Left lung (tissue), 10 donors: ENCODE measurements around the gene SLC17A7. TPM values are rescaled to one million over a fixed set of nuclear protein-coding genes. Genes with fewer than 3 reads are reported as not detected.

Source experiments
- ATAC-seq: fragments of 200-7000 bp; cut with Tn5 transposase; one replicate; pipeline ENCODE4 v1.9.1; 2020; ENCODE audit warnings: moderate library complexity
- DNase-seq, 4 donors: peaks; one replicate each; pipeline ENCODE4 v3.0.0-alpha.2; 2013 to 2020
- H3K27ac ChIP-seq, 2 donors: fragments of 200-600 bp; sonication (generic) in 1 of 2; one replicate each; pipeline versions ENCODE4 v1.5.0 to v1.8.0; 2020 to 2021
- H3K27me3 ChIP-seq, 2 donors: fragments of 200-600 bp; sonication (generic) in 1 of 2; one replicate each; pipeline versions ENCODE4 v1.5.0 to v1.8.0; 2020 to 2021
- H3K36me3 ChIP-seq, 2 donors: fragments of 200-600 bp; sonication (generic) in 1 of 2; one replicate each; pipeline versions ENCODE4 v1.5.0 to v1.8.0; 2020 to 2021
- H3K4me1 ChIP-seq, 2 donors: fragments of 200-600 bp; one replicate each; pipeline ENCODE4 v1.8.0; 2021
- H3K4me3 ChIP-seq, 2 donors: fragments of 200-600 bp; sonication (generic) in 1 of 2; one replicate each; pipeline versions ENCODE4 v1.5.0 to v1.8.0; 2020 to 2021; ENCODE audit warnings: mild to moderate bottlenecking in 1 of 2
- H3K9me3 ChIP-seq, 2 donors: fragments of 200-600 bp; sonication (generic) in 1 of 2; one replicate each; pipeline versions ENCODE4 v1.5.0 to v1.8.0; 2020 to 2021
- CTCF ChIP-seq, 2 donors: fragments of 200-600 bp; sonication (generic) in 1 of 2; IDR thresholded peaks; one replicate each; pipeline versions ENCODE4 v1.5.0 to v1.8.0; 2021; ENCODE audit warnings: antibody characterized with exemption in 2 of 2
- intact Hi-C, 2 donors: fragments of 100-400 bp; cut with DNase I; formaldehyde crosslinking; loops; one replicate each; pipeline versions ENCODE4 v1.11.2 to v1.14.2; 2022
- polyA plus RNA-seq, 6 donors: library from polyadenylated mRNA; unstranded; fragments of 120-200 nt; gene quantifications; one replicate each; pipeline ENCODE4 v1.2.1, GENCODE V29; 2013; ENCODE audit not compliant: insufficient read length in 6 of 6
- total RNA-seq, 2 donors: library from RNA; stranded (reverse); fragmentation: NEBNext Ultra II Directional; extraction: Animal tissue kit (Norgen Biotek cat#: 25700); gene quantifications; one replicate each; pipeline ENCODE4 v1.2.1, GENCODE V29; 2021
- donor health status: DM: no; HTN: yes; CAD: no.
- donor health status: DM: no; HTN: no; CAD: no.

The SLC17A7 gene
- total and polyA plus RNA-seq, 8 donors = 0.21 to 0.70 (median 0.33) TPM

- peaks cover 0 to 11% of the 10 kb centered on the region in 2 donors for H3K9me3 ChIP-seq
- no peaks in the 10 kb centered on the region for H3K36me3 ChIP-seq
- no peak for TF ChIP-seq CTCF (IDR thresholded peaks at IDR 0.05)
- ATAC-seq = no peak
- H3K4me1 ChIP-seq = no peaks in the 10 kb centered on the region
- H3K4me3 ChIP-seq = no peak overlapping the region
- no peak overlapping the region for H3K27ac ChIP-seq
- H3K27me3 ChIP-seq = peaks cover 0 to 4% of the 10 kb centered on the region in 2 donors
- intact Hi-C loops = no loop called here
- no peak for DNase-seq
These were observed 60.9 kb downstream of the SLC17A7 start for GRCh38 chr19:49380391-49380790.

Other genes starting within 250 kb of the SLC17A7 start
- gene SLC6A16, start 116.3 kb downstream of the SLC17A7 start, total RNA-seq = 1 to 10 TPM in 1 of 2 donors, under 1 TPM in 1; 0.52 to 1.0 TPM
- 1 to 10 TPM; 2.5 to 6.2 (median 4.3) TPM for gene SLC6A16, start 116.3 kb downstream of the SLC17A7 start, polyA plus RNA-seq
- 10 to 100 TPM; 59.0 to 83.2 TPM for gene CD37, start 106.1 kb downstream of the SLC17A7 start, total RNA-seq
- 10 to 100 TPM; 36.5 to 55.9 (median 52.4) TPM for gene CD37, start 106.1 kb downstream of the SLC17A7 start, polyA plus RNA-seq
- 10 to 100 TPM; 36.3 to 50.5 TPM for gene TEAD2, start 79.1 kb downstream of the SLC17A7 start, total RNA-seq
- gene TEAD2, start 79.1 kb downstream of the SLC17A7 start, polyA plus RNA-seq = 100 to 1,000 TPM; 108 to 136 (median 123) TPM
- gene DKKL1, start 77.7 kb downstream of the SLC17A7 start, total RNA-seq = 1 to 10 TPM in 1 of 2 donors, not detected in 1; 1.0 TPM
- gene DKKL1, start 77.7 kb downstream of the SLC17A7 start, polyA plus RNA-seq = 1 to 10 TPM; 3.4 to 5.5 (median 4.6) TPM
- 1 to 10 TPM in 1 of 2 donors, under 1 TPM in 1; 0.84 to 3.6 TPM for gene KASH5, start 53.3 kb downstream of the SLC17A7 start, total RNA-seq
- not detected for gene KASH5, start 53.3 kb downstream of the SLC17A7 start, polyA plus RNA-seq
- not detected for gene PTH2, start 18.1 kb downstream of the SLC17A7 start, total RNA-seq
- gene PTH2, start 18.1 kb downstream of the SLC17A7 start, polyA plus RNA-seq = not detected
- gene GFY, start 16.1 kb downstream of the SLC17A7 start, total RNA-seq = not detected
- gene GFY, start 16.1 kb downstream of the SLC17A7 start, polyA plus RNA-seq = not detected
- 10 to 100 TPM; 54.4 to 78.5 TPM for gene PIH1D1, start 10.3 kb upstream of the SLC17A7 start, total RNA-seq
- 10 to 100 TPM; 73.6 to 93.2 (median 79.6) TPM for gene PIH1D1, start 10.3 kb upstream of the SLC17A7 start, polyA plus RNA-seq
- gene ALDH16A1, start 11.7 kb upstream of the SLC17A7 start, total RNA-seq = 10 to 100 TPM; 29.3 to 54.2 TPM
- 10 to 100 TPM; 12.6 to 18.3 (median 16.5) TPM for gene ALDH16A1, start 11.7 kb upstream of the SLC17A7 start, polyA plus RNA-seq
- 10 to 100 TPM in 1 of 2 donors, 1 to 10 TPM in 1; 6.8 to 10.1 TPM for gene FLT3LG, start 32.7 kb upstream of the SLC17A7 start, total RNA-seq
- gene FLT3LG, start 32.7 kb upstream of the SLC17A7 start, polyA plus RNA-seq = 1 to 10 TPM; 6.7 to 9.7 (median 7.4) TPM
- 1,000 to 10,000 TPM; 1,924 to 2,053 TPM for gene RPL13A, start 46.1 kb upstream of the SLC17A7 start, total RNA-seq
- gene RPL13A, start 46.1 kb upstream of the SLC17A7 start, polyA plus RNA-seq = 1,000 to 10,000 TPM; 3,217 to 4,076 (median 3,655) TPM
- gene RPS11, start 54.9 kb upstream of the SLC17A7 start, total RNA-seq = 1,000 to 10,000 TPM; 1,463 to 1,657 TPM
- gene RPS11, start 54.9 kb upstream of the SLC17A7 start, polyA plus RNA-seq = 1,000 to 10,000 TPM; 3,128 to 3,903 (median 3,649) TPM
- gene FCGRT, start 71.1 kb upstream of the SLC17A7 start, total RNA-seq = 100 to 1,000 TPM; 283 to 288 TPM
- 100 to 1,000 TPM; 287 to 382 (median 307) TPM for gene FCGRT, start 71.1 kb upstream of the SLC17A7 start, polyA plus RNA-seq
- gene RCN3, start 86.5 kb upstream of the SLC17A7 start, total RNA-seq = 10 to 100 TPM; 55.4 to 65.3 TPM
- 10 to 100 TPM; 17.1 to 42.5 (median 22.4) TPM for gene RCN3, start 86.5 kb upstream of the SLC17A7 start, polyA plus RNA-seq
- gene NOSIP, start 139.0 kb upstream of the SLC17A7 start, total RNA-seq = 10 to 100 TPM; 40.8 to 45.0 TPM
- 10 to 100 TPM; 56.6 to 67.9 (median 63.6) TPM for gene NOSIP, start 139.0 kb upstream of the SLC17A7 start, polyA plus RNA-seq
- gene PRRG2, start 139.8 kb upstream of the SLC17A7 start, total RNA-seq = 10 to 100 TPM in 1 of 2 donors, 1 to 10 TPM in 1; 7.6 to 13.6 TPM
- gene PRRG2, start 139.8 kb upstream of the SLC17A7 start, polyA plus RNA-seq = 1 to 10 TPM; 3.8 to 6.8 (median 5.1) TPM
- 10 to 100 TPM; 26.1 to 26.7 TPM for gene PRR12, start 149.7 kb upstream of the SLC17A7 start, total RNA-seq
- gene PRR12, start 149.7 kb upstream of the SLC17A7 start, polyA plus RNA-seq = 10 to 100 TPM; 21.4 to 33.7 (median 27.0) TPM
- 100 to 1,000 TPM in 1 of 2 donors, 10 to 100 TPM in 1; 76.0 to 131 TPM for gene RRAS, start 198.6 kb upstream of the SLC17A7 start, total RNA-seq
- 10 to 100 TPM; 21.4 to 34.0 (median 27.7) TPM for gene RRAS, start 198.6 kb upstream of the SLC17A7 start, polyA plus RNA-seq
- gene SCAF1, start 200.7 kb upstream of the SLC17A7 start, total RNA-seq = 10 to 100 TPM; 61.5 to 63.8 TPM
- gene SCAF1, start 200.7 kb upstream of the SLC17A7 start, polyA plus RNA-seq = 10 to 100 TPM; 24.7 to 36.6 (median 33.1) TPM
- gene IRF3, start 224.3 kb upstream of the SLC17A7 start, total RNA-seq = 10 to 100 TPM; 81.2 to 93.6 TPM
- gene IRF3, start 224.3 kb upstream of the SLC17A7 start, polyA plus RNA-seq = 10 to 100 TPM; 60.2 to 79.1 (median 70.4) TPM
- 10 to 100 TPM; 20.6 to 22.2 TPM for gene BCL2L12, start 224.4 kb upstream of the SLC17A7 start, total RNA-seq
- 10 to 100 TPM; 21.4 to 30.1 (median 28.2) TPM for gene BCL2L12, start 224.4 kb upstream of the SLC17A7 start, polyA plus RNA-seq
- gene PRMT1, start 235.7 kb upstream of the SLC17A7 start, total RNA-seq = 100 to 1,000 TPM in 1 of 2 donors, 10 to 100 TPM in 1; 79.3 to 137 TPM
- 100 to 1,000 TPM; 208 to 258 (median 224) TPM for gene PRMT1, start 235.7 kb upstream of the SLC17A7 start, polyA plus RNA-seq
- 1 to 10 TPM in 1 of 2 donors, under 1 TPM in 1; 0.93 to 2.0 TPM for gene ADM5, start 248.1 kb upstream of the SLC17A7 start, total RNA-seq
- gene ADM5, start 248.1 kb upstream of the SLC17A7 start, polyA plus RNA-seq = 1 to 10 TPM; 1.2 to 2.6 (median 1.9) TPM
- 10 to 100 TPM in 1 of 2 donors, 1 to 10 TPM in 1; 6.2 to 11.3 TPM for gene CPT1C, start 249.6 kb upstream of the SLC17A7 start, total RNA-seq
- 10 to 100 TPM; 23.2 to 37.3 (median 29.3) TPM for gene CPT1C, start 249.6 kb upstream of the SLC17A7 start, polyA plus RNA-seq